A673 (cell line): ENCODE data around the gene FA2H. TPM values are rescaled to one million over a fixed set of nuclear protein-coding genes. Genes with fewer than 3 reads are reported as not detected.

ENCODE experiments used
- BruUV-seq: library from RNA; stranded (reverse); fragments of 400-500 nt; replicated peaks from 2 replicates; lab custom pipeline; 2021; lab: Mats Ljungman, UMichigan
- CTCF ChIA-PET: fragments of 300-600 bp; sonication (Branson Sonifier 250); formaldehyde crosslinking; loops from one replicate; lab custom pipeline; 2022; ENCODE audit warnings: antibody characterized with exemption; lab: Charles Lee
- POLR2A ChIA-PET: fragments of 300-600 bp; sonication (Branson Sonifier 250); formaldehyde crosslinking; loops from one replicate; lab custom pipeline; 2022; ENCODE audit warnings: antibody characterized with exemption; ENCODE audit not compliant: low non-redundant PET; lab: Charles Lee
- DNase-seq: peaks from one replicate; pipeline ENCODE4 v3.0.0-alpha.2; 2015; ENCODE audit warnings: low spot score
- H3K27ac ChIP-seq: fragments of 200-600 bp; sonication (generic); 2 replicates; pipeline ENCODE4 v1.5.1; 2016; ENCODE audit warnings: mixed run types, low read depth, mild to moderate bottlenecking, mixed read lengths, antibody characterized with exemption, low read length; ENCODE audit not compliant: poor library complexity, severe bottlenecking
- H3K27me3 ChIP-seq: fragments of 200-600 bp; sonication (generic); replicated peaks from 2 replicates; pipeline ENCODE4 v1.6.1; 2017; ENCODE audit warnings: mixed run types, low read depth, mild to moderate bottlenecking, mixed read lengths, antibody characterized with exemption, low read length; ENCODE audit not compliant: insufficient read depth, poor library complexity
- H3K36me3 ChIP-seq: fragments of 200-600 bp; sonication (generic); 2 replicates; pipeline ENCODE4 v1.6.1; 2016; ENCODE audit warnings: mixed run types, mild to moderate bottlenecking, mixed read lengths, antibody characterized with exemption, low read length; ENCODE audit not compliant: insufficient read depth, poor library complexity, severe bottlenecking
- H3K4me1 ChIP-seq: fragments of 200-600 bp; sonication (generic); 2 replicates; pipeline ENCODE4 v1.6.1; 2017; ENCODE audit warnings: mixed run types, mild to moderate bottlenecking, mixed read lengths, antibody characterized with exemption, low read length; ENCODE audit not compliant: insufficient read depth, poor library complexity, severe bottlenecking
- H3K4me3 ChIP-seq: fragments of 200-600 bp; sonication (generic); 2 replicates; pipeline ENCODE4 v1.5.1; 2016; ENCODE audit warnings: low read depth, mixed run types, mild to moderate bottlenecking, mixed read lengths, low read length; ENCODE audit not compliant: poor library complexity, severe bottlenecking
- H3K9me3 ChIP-seq: fragments of 200-600 bp; sonication (generic); 2 replicates; pipeline ENCODE4 v1.6.1; 2016; ENCODE audit warnings: mixed run types, low read depth, mild to moderate bottlenecking, mixed read lengths, antibody characterized with exemption, low read length; ENCODE audit not compliant: poor library complexity, severe bottlenecking
- EZH2 ChIP-seq: fragments of 200-600 bp; sonication (generic); IDR thresholded peaks from 2 replicates; pipeline ENCODE4 v1.6.1; 2017; ENCODE audit warnings: borderline replicate concordance, low read depth, mild to moderate bottlenecking, mixed read lengths, antibody characterized with exemption, low read length; ENCODE audit not compliant: poor library complexity, severe bottlenecking
- intact Hi-C: fragments of 100-400 bp; cut with micrococcal nuclease; formaldehyde crosslinking; loops from one replicate; pipeline ENCODE4 v1.10.0; 2022; ENCODE audit not compliant: unreplicated experiment
- total RNA-seq: library from RNA; stranded (reverse); gene quantifications from 2 replicates; pipeline ENCODE4 v1.2.3, GENCODE V29; 2021
- TF ChIP-seq, protein P1 (sequence below): fragments of 300-800, 200-600 bp; sonication (generic); conservative IDR thresholded peaks from 2 replicates; pipeline ENCODE4 v1.5.1; 2017; ENCODE audit warnings: low read depth, mild to moderate bottlenecking, antibody characterized with exemption, low read length, moderate library complexity, mixed read lengths

The FA2H gene
- total RNA-seq, 1 experiment from 2014 or later: not detected

DNA sequence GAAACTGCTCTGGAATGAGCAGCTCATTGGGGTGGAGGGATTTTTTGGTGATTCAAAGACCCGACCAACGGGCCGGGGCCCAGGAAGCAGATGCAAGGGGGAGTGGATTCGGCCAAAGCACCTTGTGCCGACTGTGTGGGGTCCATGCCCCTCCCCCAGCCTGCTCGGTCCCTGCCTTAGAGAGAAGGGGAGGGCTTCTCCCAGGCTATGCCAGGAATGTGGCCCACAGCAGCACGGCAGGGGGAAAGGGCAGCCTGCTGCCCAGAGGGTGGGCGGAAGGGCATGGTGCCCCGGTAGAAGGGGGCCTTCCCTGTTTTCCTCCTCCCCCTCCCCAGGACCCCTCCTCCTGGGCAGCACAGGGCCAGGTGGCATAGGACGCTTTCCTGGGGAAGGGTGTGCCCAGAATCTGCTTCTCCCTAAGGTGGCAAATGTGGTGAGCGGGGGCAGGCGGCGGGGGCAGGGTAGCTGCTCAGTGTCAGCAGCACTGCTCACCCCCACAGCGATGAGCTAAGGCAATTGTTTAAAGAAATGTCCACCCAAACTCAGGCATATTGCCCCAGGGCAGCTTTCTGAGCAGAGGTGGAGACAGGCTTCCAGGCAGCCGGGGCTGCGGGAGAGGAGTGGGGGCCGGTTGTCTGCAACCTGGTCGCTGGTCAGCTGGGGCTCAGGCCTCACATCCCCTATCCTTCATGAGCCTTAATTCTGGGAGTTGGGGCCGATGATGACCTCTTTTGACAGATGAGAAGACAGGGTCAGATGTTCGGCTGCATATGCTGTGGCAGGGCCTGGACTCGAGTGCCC, 40.1 kb downstream of the FA2H start:
- H3K36me3 ChIP-seq: no peaks in the 10 kb centered on the region
- TF ChIP-seq, protein P1, sequence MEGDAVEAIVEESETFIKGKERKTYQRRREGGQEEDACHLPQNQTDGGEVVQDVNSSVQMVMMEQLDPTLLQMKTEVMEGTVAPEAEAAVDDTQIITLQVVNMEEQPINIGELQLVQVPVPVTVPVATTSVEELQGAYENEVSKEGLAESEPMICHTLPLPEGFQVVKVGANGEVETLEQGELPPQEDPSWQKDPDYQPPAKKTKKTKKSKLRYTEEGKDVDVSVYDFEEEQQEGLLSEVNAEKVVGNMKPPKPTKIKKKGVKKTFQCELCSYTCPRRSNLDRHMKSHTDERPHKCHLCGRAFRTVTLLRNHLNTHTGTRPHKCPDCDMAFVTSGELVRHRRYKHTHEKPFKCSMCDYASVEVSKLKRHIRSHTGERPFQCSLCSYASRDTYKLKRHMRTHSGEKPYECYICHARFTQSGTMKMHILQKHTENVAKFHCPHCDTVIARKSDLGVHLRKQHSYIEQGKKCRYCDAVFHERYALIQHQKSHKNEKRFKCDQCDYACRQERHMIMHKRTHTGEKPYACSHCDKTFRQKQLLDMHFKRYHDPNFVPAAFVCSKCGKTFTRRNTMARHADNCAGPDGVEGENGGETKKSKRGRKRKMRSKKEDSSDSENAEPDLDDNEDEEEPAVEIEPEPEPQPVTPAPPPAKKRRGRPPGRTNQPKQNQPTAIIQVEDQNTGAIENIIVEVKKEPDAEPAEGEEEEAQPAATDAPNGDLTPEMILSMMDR: no peak
- no peak for TF ChIP-seq EZH2
- no peaks in the 10 kb centered on the region for H3K4me1 ChIP-seq
- no peaks in the 10 kb centered on the region for H3K27me3 ChIP-seq
- no peak overlapping the region for H3K27ac ChIP-seq
- no TSS peak for BruUV-seq
- ChIA-PET POLR2A (interaction anchor here (0.5 kb wide), 1 partner anchor 367 kb away, joined by 5 read pairs; no protein-coding TSS in a partner anchor), CTCF (no interaction called here)
- H3K4me3 ChIP-seq: no peak overlapping the region
- intact Hi-C loops: no loop called here
- no peak for DNase-seq
- no peaks in the 10 kb centered on the region for H3K9me3 ChIP-seq

DNA sequence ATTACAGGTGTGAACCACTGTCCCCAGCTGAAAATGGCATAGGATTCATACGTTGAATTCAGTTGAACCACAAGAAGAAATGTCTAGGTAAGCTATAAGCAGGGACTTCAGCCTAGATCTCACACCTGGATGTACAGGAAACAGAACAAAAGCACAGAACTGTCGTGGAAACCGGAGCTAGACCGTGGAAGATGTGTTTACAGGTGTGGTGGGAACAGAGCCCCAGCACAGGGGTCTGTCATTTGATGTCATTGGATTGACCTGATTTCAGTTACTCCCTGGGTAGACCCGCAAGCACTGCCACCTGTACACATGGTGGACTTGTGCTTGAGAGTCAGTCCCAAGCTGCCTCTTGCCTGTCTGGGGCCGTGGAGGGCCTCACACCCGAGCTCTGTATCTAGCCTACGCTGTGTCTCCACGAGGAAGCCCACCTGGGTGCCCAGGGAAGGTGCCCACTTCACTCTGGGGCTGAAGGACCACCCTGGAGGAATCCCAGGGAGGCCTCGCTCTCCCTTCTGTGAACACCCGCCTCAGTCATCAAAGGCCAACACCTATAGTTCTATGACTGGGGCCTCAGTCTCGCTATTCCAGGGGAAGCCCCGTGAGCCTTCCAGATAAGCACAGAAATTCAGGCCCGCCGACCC, 41.8 kb downstream of the FA2H start:
- Histone ChIP-seq H3K4me3 (no peak overlapping the region), H3K27ac (no peak overlapping the region), H3K4me1 (no peaks in the 10 kb centered on the region), H3K9me3 (no peaks in the 10 kb centered on the region), H3K36me3 (no peaks in the 10 kb centered on the region), H3K27me3 (no peaks in the 10 kb centered on the region)
- no peak for DNase-seq
- no TSS peak for BruUV-seq
- ChIA-PET POLR2A (no interaction called here), CTCF (no interaction called here)
- intact Hi-C loops: no loop called here
- no peak for TF ChIP-seq EZH2
- TF ChIP-seq, protein P1: no peak

DNA sequence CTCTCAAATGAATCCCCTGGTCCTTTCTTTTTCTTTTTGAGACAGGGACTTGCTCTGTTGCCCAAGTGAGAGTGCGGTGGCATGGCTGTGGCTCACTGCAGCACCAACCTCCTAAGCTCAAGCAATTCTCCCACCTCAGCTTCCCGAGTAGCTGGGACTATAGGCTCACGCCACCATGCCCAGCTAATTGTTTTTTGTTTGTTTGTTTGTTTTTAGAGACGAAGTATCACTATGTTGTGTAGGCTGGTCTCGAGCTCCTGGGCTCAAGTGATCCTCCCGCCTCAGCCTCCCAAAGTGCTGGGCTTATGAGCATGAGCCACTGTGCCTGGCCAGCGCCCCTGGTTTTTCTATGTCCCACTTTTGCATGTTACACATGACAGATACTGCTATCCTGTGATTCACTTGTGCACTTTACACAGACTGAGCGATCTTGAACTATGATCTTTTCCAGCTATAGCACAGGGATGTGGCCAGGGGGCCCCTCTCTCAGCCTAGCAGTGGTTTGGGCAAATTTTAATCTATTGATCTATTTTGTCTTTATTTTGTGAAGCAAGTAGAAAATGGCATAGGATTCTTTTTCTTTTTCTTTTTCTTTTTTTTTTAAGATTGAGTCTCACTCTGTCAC, 42.7 kb downstream of the FA2H start:
- BruUV-seq: no TSS peak
- intact Hi-C loops: no loop called here
- ChIA-PET CTCF (no interaction called here), POLR2A (no interaction called here)
- H3K27me3 ChIP-seq: no peaks in the 10 kb centered on the region
- H3K4me1 ChIP-seq: no peaks in the 10 kb centered on the region
- no peaks in the 10 kb centered on the region for H3K36me3 ChIP-seq
- TF ChIP-seq EZH2: no peak
- TF ChIP-seq, protein P1: no peak
- H3K4me3 ChIP-seq: no peak overlapping the region
- no peak overlapping the region for H3K27ac ChIP-seq
- peaks cover 1% of the 10 kb centered on the region for H3K9me3 ChIP-seq
- no peak for DNase-seq
